Kidney tubule cell (primary cell): ENCODE measurements around the gene KLRD1.
"Not testable (repeated sequence)": the region's sequence is repeated elsewhere in the genome, so short reads cannot be mapped to it uniquely, and the experiment has no call there.

Experiments
- DNase-seq: peaks from one replicate; pipeline ENCODE4 v3.0.0-alpha.2; 2018; ENCODE audit warnings: low spot score

KLRD1 gene

GRCh38 chr12:10368206-10369171, 60.8 kb downstream of the KLRD1 start:
- no peak for DNase-seq

DNA sequence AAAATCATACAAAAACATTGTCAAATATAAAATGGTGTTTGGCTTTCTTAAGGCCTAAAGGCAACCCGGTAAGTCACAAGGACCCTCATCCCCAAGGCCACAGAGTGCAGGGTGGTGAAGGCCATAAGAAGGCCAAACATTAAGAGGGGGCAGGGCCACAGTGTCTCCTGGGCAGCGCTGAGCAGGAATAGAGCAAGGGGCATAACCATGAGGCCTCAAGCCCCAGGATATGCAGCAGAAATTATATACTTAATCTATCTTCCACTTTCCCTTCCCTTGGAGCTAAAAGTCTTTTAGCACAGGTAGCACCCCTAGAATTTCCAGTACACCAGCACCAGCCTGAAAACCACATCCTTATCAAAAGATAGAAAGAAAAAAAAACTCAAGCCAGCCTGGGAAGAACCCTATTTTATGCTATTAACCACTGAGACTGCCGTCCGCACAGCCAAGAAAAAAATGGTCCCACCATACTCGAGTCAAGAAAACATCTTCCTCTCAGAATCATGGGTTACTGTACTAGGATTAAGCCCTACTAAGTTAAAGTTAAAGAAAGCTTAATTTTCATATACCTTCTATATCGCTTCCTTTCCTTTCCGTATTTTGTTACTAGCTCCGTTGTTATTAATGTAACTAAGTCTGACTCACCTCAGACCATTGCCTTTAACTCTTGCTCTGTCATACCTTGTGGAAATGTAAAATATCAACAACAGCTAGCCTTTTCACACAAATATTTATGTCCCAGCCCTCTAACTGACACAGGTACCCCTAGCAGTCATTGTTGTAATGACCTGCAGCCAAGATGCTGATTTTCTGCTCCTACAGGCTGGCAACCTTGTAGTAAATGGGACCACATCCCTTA, 62.1 kb downstream of the KLRD1 start:
- no peak for DNase-seq

DNA sequence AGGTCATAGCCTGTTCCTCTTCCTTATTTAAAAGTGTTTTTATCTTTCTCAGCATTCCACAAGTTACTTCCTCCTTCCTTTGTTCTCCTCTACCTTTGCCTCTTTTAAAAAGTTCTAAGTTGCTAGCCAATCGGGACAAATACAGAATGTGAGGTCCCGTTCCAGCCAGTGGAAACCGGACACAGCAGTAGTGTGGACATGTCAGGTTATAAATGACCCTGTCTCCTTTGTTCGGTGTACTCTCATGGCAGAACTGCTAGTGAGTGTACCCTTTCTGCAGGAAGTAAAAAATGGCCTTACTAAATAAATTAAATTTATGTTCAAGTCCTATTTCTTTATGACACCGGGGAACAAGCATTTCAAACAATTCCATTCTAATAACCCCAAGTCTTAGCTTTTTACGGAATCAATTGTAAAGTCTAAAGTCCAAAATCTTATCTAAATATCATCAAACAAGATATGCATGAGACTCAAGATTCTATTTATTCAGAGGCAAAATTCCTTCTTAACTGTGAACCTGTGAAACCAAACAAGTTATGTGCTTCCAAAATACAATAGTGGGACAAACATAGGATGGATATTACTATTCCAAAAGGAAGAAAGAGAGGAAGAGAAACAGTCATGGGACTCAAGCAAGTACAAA, 64.3 kb downstream of the KLRD1 start:
- DNase-seq: not testable (repeated sequence)

GRCh38 chr12:10372559-10372958, 64.9 kb downstream of the KLRD1 start:
- no peak for DNase-seq

- no peak for DNase-seq
Observed at GRCh38 chr12:10374624-10375018, 67.0 kb downstream of the KLRD1 start.

GRCh38 chr12:10378737-10379136, 71.1 kb downstream of the KLRD1 start:
- DNase-seq: not testable (repeated sequence)
